Cardiac septum (tissue), 1 donor: ENCODE results near the gene TTC7B. TPM values are rescaled to one million over a fixed set of nuclear protein-coding genes. Genes with fewer than 3 reads are reported as not detected.
A peak's percentile ranks its signal among the peaks of the same experiment; 100 is the strongest.

Experiments
- DNase-seq: peaks from one replicate; pipeline ENCODE4 v3.0.0-alpha.2; 2020; ENCODE audit warnings: low spot score
- intact Hi-C: fragments of 100-400 bp; cut with DNase I; formaldehyde crosslinking; loops from one replicate; pipeline ENCODE4 v1.14.0; 2022
- total RNA-seq: library from RNA; stranded (reverse); fragmentation: NEBNext Ultra II Directional; extraction: Animal tissue kit (Norgen Biotek cat#: 25700); gene quantifications from one replicate; pipeline ENCODE4 v1.2.1, GENCODE V29; 2021
- donor health status: DM: no; HTN: no; CAD: no.

Gene TTC7B
- total RNA-seq, 1 donor from 2014 or later: 64.9 TPM

GRCh38 chr14:90781876-90782275, 34.4 kb downstream of the TTC7B start:
- intact Hi-C loops: no loop called here
- no peak for DNase-seq

DNA sequence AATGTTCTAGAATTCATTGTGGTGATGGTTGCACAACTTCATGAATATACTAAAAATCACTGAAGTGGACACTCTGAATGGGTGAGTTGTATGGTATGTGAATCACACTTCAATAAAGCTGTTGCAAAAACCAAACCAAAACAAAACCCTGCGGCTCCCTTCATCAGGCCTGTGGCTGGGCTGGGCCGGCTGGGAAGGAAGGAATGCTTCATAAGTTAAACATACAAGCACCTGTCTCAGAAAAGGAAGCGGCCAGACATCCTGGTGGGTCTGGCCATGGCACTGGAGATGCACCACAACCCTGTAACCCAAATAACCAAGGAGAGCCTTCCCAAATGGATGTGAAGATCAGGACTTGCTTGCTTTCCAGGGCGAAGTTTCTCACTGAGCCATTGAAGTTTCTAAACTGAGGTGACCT, 34.9 kb downstream of the TTC7B start:
- intact Hi-C loops: no loop called here
- no peak for DNase-seq

DNA sequence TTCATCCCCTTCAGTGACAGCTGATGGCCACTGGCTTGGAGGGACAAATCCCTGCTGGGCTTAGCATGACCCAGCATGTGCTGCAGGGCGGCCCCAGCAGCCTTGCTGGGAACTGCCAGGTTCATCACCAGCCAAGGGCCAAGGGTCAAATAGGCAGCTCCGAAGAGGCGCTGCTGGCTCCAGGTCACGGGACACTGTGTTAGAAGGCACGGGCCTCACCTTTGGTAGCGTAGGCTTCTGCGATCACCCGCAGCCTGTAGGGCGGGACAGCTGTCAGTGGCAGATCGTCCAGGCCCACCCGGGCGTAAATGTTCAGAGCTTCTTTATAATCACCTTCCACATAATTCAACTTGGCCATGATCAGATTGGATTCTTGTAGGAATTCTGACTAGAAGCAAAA, 35.7 kb downstream of the TTC7B start:
- intact Hi-C loops: no loop called here
- no peak for DNase-seq

DNA sequence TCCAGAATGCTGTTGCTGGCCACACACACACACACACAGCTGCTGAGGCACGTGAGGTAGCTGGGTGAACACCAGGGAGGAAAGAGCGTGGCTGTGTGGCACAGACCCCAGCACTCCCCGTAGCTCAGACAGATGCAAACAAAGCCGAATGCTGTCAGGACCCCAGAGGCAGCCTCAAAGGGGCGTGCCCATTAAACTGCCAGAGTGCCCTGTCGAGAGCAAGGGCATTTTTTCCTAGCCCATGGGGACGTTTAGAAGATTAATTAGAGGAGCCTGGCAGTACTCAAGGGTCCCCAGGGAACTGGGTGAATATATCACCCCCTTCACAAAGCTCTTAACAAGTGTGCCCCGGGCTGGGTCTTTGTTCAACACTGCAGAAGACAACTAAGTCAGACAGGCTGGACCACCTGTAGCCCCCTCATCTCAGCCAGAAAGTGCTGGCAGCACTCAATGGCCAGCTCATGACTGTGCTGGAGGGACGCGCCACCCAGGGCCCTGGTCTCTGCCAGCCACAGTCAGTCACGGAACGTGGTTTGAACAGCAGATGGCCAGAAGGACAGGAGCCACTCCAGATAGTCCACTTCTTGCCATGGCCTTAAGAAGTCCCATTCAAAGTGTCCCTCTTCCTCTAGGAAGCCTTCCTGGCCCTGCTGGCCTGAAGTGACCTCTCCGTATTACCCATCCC, 37.5 kb downstream of the TTC7B start:
- DNase-seq: no peak
- intact Hi-C loops: no loop called here

DNA sequence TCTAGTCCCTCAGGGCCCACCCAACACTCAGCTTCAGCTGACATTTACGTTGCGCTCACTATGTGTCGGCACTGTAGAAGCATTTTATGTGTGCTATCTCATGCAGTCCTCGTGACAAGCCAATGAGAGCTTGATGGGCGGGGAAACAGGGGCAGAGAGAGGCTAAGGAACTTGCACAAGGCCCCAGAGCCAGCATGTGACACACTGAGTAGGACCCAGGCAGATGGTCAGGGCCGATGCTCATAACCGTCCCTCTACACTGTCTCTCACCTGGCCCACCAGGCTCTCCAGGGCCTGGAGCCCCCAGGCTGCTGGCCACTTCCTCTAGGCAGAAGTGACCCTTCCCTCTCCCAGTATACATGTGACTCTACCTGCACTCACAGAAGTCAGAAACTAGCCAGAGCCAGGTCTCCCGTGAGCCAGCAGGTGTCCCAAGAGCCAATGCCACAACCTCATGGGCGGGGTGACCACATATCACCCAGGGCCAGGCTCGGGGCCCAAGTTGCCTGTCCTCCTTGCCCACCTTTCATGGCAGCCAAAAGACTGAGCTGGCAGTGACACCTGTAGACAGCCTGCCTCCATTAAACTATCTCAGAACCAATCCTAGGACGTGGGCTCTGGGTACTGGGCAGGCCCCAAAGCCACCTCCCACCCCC, 38.3 kb downstream of the TTC7B start:
- DNase-seq: no peak
- intact Hi-C loops: no loop called here

GRCh38 chr14:90777358-90777757, 38.9 kb downstream of the TTC7B start:
- no peak for DNase-seq
- intact Hi-C loops: no loop called here

GRCh38 chr14:90775441-90775840, 40.8 kb downstream of the TTC7B start:
- DNase-seq: no peak
- intact Hi-C loops: no loop called here

GRCh38 chr14:90774316-90774715, 41.9 kb downstream of the TTC7B start:
- DNase-seq: no peak
- intact Hi-C loops: no loop called here

- intact Hi-C loops: no loop called here
- no peak for DNase-seq
These were observed 42.5 kb downstream of the TTC7B start for GRCh38 chr14:90773705-90774104.

DNA sequence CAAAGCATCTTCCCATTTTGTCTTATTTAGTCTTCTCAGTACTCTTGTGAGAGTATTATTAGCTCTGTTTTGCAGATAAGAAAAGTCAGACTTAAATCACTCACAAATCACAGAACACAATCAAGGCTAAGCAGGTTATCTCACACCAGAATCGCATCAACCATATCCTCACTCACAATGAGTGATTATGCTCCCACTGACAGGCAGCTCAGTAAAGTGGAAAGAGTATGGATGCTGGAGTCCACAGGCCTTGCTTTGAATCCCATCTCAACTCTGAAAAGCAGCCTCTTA, 43.1 kb downstream of the TTC7B start:
- intact Hi-C loops: no loop called here
- DNase-seq: no peak

DNA sequence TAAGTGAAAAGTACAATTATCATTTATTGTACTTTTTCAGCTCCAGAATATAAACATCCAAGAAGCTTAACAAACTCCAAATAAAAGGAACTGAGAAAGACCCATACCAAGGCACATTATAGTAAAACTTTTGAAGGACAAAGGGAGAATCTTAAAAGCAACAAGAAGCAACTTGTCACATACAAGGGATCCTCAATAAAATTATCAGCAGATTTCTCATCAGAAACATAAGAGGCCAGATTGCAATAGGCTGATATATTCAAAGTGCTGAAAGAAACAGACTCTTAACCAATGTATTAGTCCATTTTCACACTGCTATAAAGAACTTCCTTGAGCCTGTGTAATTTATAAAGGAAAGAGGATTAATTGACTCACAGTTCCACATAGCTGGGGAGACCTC, 48.3 kb downstream of the TTC7B start:
- DNase-seq: no peak
- intact Hi-C loops: loop anchor here (10.0 kb wide), 1 partner anchor 127 kb away; no protein-coding TSS in a partner anchor

DNA sequence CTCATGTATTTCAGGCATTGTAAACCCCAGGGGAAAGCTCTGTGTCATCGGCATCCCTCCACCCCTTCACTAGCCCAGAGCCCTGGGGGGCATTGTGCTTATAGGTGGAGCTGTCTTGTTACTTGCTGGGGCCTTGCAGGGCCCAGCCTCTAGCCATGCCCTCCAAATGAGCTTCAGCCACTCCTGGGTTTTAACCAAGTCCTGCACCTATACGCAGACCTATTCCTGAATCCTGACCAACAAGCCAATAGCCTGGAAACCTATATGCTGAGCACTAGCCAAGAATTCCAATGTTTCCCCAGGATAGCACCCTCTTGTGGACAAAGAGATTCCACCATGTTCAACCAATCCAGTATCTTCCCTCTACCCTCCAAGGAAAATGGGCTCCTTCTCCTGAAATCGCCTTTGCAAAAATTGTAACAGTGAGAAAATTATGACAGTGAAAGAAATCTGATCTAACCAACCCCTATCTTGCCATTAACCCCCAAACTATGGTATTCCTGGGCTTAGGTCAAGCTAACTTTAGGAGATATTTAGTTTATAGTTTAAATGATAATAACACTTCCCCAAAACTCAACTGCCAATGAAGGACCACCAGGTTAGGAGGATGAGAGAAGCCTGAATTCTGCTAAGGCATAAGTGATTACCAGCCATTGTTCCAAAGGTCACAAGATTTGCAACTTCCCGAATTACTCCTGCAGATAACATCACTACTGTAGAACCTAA, 55.5 kb downstream of the TTC7B start:
- intact Hi-C loops: loop anchor here (10.0 kb wide), 1 partner anchor 134 kb away; no protein-coding TSS in a partner anchor
- DNase-seq: no peak

- intact Hi-C loops: loop anchor here (10.0 kb wide), 1 partner anchor 135 kb away; no protein-coding TSS in a partner anchor
- no peak for DNase-seq
These were observed 56.2 kb downstream of the TTC7B start for GRCh38 chr14:90760078-90760444.

DNA sequence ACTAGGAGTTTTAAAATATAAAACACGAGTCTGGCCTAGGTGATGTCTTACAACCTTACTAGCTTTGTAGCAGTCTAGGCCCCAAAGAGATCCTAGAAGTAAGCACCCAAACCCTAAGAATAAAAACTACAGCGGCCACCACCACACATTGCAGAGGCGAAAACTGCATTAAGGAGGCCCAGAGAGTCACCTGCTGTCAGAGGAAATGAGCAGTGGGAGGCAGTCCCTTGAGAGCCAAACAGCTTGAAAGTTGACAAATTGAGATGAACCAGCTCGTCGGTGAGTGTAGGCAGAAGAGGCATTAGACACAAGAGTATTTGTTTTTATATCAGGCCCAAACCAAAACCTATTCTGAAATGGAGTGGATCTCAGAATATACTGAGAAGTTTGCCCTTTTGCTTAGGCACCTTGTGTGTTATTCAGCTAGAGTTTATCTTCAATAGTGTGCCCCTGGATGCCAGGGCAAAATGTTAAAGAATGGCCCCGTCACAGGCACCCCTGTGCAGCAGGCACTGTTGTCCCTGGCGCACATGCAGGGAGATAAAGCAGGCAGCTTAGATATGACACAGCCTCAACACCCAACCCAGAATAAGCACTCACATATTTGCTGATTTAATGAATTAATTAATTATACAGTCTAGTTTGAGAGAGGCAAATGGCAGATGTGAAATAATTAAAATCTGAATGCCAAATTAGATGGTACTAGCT, 56.7 kb downstream of the TTC7B start:
- intact Hi-C loops: loop anchor here (1.0 to 10.0 kb wide), 5 partner anchors 57 to 457 kb away; partner anchors contain the start of gene TTC7B

GRCh38 chr14:90758959-90759358, 57.3 kb downstream of the TTC7B start:
- intact Hi-C loops: loop anchor here (1.0 to 5.0 kb wide), 4 partner anchors 57 to 457 kb away; partner anchors contain the start of gene TTC7B
- DNase-seq: peak; percentile 83

More for the DNA sequence above, 56.7 kb downstream of the TTC7B start:
- no peak for DNase-seq

DNA sequence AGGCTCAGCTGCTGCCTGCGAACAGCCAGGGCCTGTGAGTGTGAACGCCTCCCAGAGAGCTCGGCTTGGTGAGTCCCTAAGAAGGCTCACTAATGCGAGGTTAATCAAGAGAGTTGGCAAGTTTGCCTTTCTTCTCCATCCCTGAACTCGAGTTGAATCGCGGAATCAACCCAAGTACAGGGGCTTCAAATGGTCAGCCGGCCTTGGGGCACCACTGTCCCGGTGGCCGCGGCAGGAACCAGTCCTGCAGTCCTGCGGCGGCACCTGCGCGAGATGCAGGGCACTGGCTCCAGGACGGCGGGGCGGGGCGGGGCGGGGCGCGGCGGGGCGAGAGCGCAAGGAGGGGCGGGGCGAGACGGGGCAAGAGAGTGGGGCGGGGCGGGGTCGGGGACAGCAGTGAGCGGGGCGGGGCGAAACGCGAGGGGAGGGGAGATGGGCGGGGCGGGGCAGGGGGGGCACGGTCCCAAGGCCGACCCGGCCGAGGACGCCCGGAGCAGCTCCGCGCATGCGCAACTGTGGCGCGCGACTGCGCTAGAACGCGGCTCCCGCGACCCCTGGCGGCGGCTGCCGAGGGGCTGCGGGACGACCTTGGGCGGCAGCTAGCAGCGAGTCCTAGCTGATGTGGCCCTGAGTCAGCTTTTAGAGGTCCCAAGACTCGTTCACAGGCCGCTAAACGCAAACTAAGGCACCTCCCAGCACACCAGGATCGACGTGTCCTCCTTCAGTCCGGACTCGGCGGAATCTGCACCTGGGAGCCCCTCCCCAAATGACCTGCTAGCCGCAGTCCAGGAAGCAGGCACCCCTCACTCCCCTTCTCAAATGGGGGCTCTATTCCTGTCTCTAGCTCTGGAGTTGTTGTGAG, 58.0 kb downstream of the TTC7B start:
- peak; percentile 97 for DNase-seq
- intact Hi-C loops: loop anchor here (2.0 to 5.0 kb wide), 3 partner anchors 61 to 456 kb away; no protein-coding TSS in a partner anchor

GRCh38 chr14:90757452-90757851, 58.8 kb downstream of the TTC7B start:
- intact Hi-C loops: loop anchor here (5.0 kb wide), 2 partner anchors 60 to 455 kb away; no protein-coding TSS in a partner anchor
- DNase-seq: no peak

DNA sequence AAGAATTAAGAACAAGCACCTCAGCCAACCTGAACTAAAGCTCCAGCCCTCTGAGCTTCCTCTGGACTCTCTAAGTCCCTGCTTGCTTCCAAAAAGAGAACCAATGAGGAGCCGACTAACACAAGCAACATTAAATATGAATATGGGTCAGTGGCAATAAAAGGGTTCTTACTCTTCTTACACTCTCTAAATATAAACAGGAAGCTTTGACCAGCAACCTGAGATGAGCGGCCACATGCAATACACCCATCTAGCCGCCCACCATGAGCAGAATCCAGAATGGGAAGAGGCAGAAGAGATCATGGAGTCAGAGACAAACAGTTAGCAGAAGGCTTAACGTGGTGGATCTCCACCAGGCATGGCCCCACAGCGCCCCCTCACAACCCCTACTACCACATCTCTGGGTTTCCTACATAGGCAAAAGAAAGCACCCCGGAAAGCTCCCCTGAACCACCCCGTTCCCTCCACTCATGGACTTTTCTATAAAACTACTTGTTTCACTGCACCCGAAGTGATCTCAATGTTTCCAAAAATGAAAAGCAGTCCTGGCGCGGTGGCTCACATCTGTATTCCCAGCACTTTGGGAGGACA, 59.4 kb downstream of the TTC7B start:
- DNase-seq: no peak
- intact Hi-C loops: loop anchor here (5.0 kb wide), 2 partner anchors 60 to 455 kb away; no protein-coding TSS in a partner anchor
